Psoas muscle (tissue), 8 donors: Measurements from ENCODE around the gene TMPRSS9. TPM values are rescaled to one million over a fixed set of nuclear protein-coding genes. Genes with fewer than 3 reads are reported as not detected.
"Not testable (repeated sequence)": the region's sequence is repeated elsewhere in the genome, so short reads cannot be mapped to it uniquely, and the experiment has no call there.

ENCODE experiments used
- ATAC-seq, 4 donors: fragments of 200-7000 bp; cut with Tn5 transposase; one replicate each; pipeline ENCODE4 v1.9.1; 2020; ENCODE audit warnings: moderate library complexity in 3 of 4, mild to moderate bottlenecking in 2 of 4
- DNase-seq, 2 donors: peaks; one replicate each; pipeline ENCODE4 v3.0.0-alpha.2; 2020
- H3K27ac ChIP-seq: fragments of 200-600 bp; one replicate; pipeline ENCODE4 v1.8.0; 2022
- H3K27me3 ChIP-seq, 3 donors: fragments of 200-600 bp in 1 of 3; one replicate each; pipeline versions ENCODE4 v1.6.1 to v1.8.0; 2013 to 2022; ENCODE audit warnings: low read length in 2 of 3, mild to moderate bottlenecking in 2 of 3, moderate library complexity in 1 of 3; ENCODE audit not compliant: insufficient read depth in 3 of 3
- H3K36me3 ChIP-seq, 2 donors: fragments of 200-600 bp in 1 of 2; one replicate each; pipeline versions ENCODE4 v1.6.1 to v1.8.0; 2013 to 2022; ENCODE audit warnings: low read depth in 1 of 2, mild to moderate bottlenecking in 1 of 2, moderate library complexity in 1 of 2; ENCODE audit not compliant: insufficient read depth in 1 of 2
- H3K4me1 ChIP-seq: fragments of 200-600 bp; one replicate; pipeline ENCODE4 v1.8.0; 2022
- H3K4me3 ChIP-seq: fragments of 200-600 bp; one replicate; pipeline ENCODE4 v1.8.0; 2022; ENCODE audit warnings: mild to moderate bottlenecking
- H3K9me3 ChIP-seq: fragments of 200-600 bp; one replicate; pipeline ENCODE4 v1.8.0; 2022
- CTCF ChIP-seq: fragments of 200-600 bp; IDR thresholded peaks from one replicate; pipeline ENCODE4 v1.8.0; 2022; ENCODE audit warnings: antibody characterized with exemption
- WGBS, 3 donors: extraction: QIAGEN DNeasy Blood & Tissue Kit; methylation state at CpG; one replicate each; pipeline versions ENCODE4 v1.1.6 to v1.1.7; 2013; 5-methylcytosine and 5-hydroxymethylcytosine counted together
- intact Hi-C, 2 donors: fragments of 100-400 bp; cut with DNase I; formaldehyde crosslinking; loops; one replicate each; pipeline versions ENCODE4 v1.11.0 to v1.14.2; 2022
- polyA plus RNA-seq, 3 donors: library from polyadenylated mRNA; stranded (reverse); fragments of 200-250 nt; gene quantifications; one replicate each; pipeline ENCODE4 v1.2.3, GENCODE V29; 2013
- total RNA-seq, 4 donors: library from RNA; stranded (reverse); fragmentation: NEBNext Ultra II Directional in 2 of 4; extraction: Animal tissue kit (Norgen Biotek cat#: 25700) in 2 of 4; gene quantifications; one replicate each; pipeline versions ENCODE4 v1.2.1 to v1.2.4, GENCODE V29; 2021 to 2023
- donor health status: healthy with polysubstance abuse.
- donor health status: DM: no; HTN: no; CAD: no; lungs with moderate emphysema.
- donor health status: Bipolar disorder and iron deficiency.
- donor health status: healthy.
- donor health status: DM: yes; HTN: yes; CAD: no.
- donor health status: DM: no; HTN: no; CAD: no.
- donor health status: DM: no; HTN: no; CAD: no.
- donor health status: DM: yes; HTN: yes; CAD: no.

Gene TMPRSS9
- total and polyA plus RNA-seq, 7 donors, result 0.17 TPM; not detected in 6

- Histone ChIP-seq H3K4me3 (no peak overlapping the region), H3K4me1 (no peaks in the 10 kb centered on the region), H3K9me3 (no peaks in the 10 kb centered on the region), H3K36me3 (no peaks in the 10 kb centered on the region), H3K27me3 (no peaks in the 10 kb centered on the region), H3K27ac (no peak overlapping the region)
- DNase-seq (peak; percentile 60 to 77), ATAC-seq (peak in 2 of 4 donors; percentile 17 to 33)
- 50 to 63% (median 58%) methylated on average over 23 of the region's 23 CpGs for WGBS, 3 donors
- intact Hi-C loops, result no loop called here
- TF ChIP-seq CTCF, result no peak
Measured at GRCh38 chr19:2469102-2469914, 109.2 kb downstream of the TMPRSS9 start.

- WGBS, 3 donors, result 78 to 86% (median 82%) methylated on average over 8 of the region's 8 CpGs
- H3K4me1 ChIP-seq, DNase-seq, H3K4me3 ChIP-seq, ATAC-seq, H3K27ac ChIP-seq, H3K36me3 ChIP-seq, intact Hi-C loops, H3K9me3 ChIP-seq, H3K27me3 ChIP-seq: not testable (repeated sequence)
Measured at GRCh38 chr19:2469915-2470200, 109.8 kb downstream of the TMPRSS9 start.

- 7 to 11% (median 7%) methylated on average over 54 to 60 of the region's 60 CpGs for WGBS, 3 donors
- peak; percentile 99 for TF ChIP-seq CTCF
- Histone ChIP-seq H3K27ac (peak overlapping the region; percentile 84), H3K27me3 (no peaks in the 10 kb centered on the region), H3K36me3 (no peaks in the 10 kb centered on the region), H3K4me1 (peaks cover 24% of the 10 kb centered on the region), H3K4me3 (peak overlapping the region; percentile 81), H3K9me3 (no peaks in the 10 kb centered on the region)
- intact Hi-C loops, result loop anchor here (1.0 to 5.0 kb wide), 4 partner anchors 73 to 137 kb away; no protein-coding TSS in a partner anchor
- peak; percentile 90 to 93 for DNase-seq
- ATAC-seq, result peak; percentile 57 to 76 (median 68)
Measured at GRCh38 chr19:2474232-2475017, 114.4 kb downstream of the TMPRSS9 start.

- WGBS, 3 donors, result 1% methylated on average over 41 to 45 of the region's 45 CpGs
- TF ChIP-seq CTCF, result no peak
- peak overlapping the region; percentile 84 for H3K27ac ChIP-seq
- intact Hi-C loops, result loop anchor here in 1 of 2 donors (2.0 to 5.0 kb wide), 2 partner anchors 72 to 104 kb away; no protein-coding TSS in a partner anchor
- H3K4me1 ChIP-seq, result peaks cover 24% of the 10 kb centered on the region
- H3K9me3 ChIP-seq, result no peaks in the 10 kb centered on the region
- DNase-seq (peak; percentile 54 to 73), ATAC-seq (peak; percentile 17 to 41 (median 30))
- H3K4me3 ChIP-seq, result peak overlapping the region; percentile 81
- H3K27me3 ChIP-seq, result no peaks in the 10 kb centered on the region
- no peaks in the 10 kb centered on the region for H3K36me3 ChIP-seq
Measured at GRCh38 chr19:2475018-2475701, 115.1 kb downstream of the TMPRSS9 start.

Other genes starting within 250 kb of the TMPRSS9 start
- gene AP3D1, start 208.7 kb upstream of the TMPRSS9 start, total RNA-seq, result 100 to 1,000 TPM in 2 of 4 donors, 10 to 100 TPM in 2; 71.9 to 103 (median 91.4) TPM
- 100 to 1,000 TPM in 1 of 3 donors, 10 to 100 TPM in 2; 51.5 to 120 (median 76.0) TPM for gene AP3D1, start 208.7 kb upstream of the TMPRSS9 start, polyA plus RNA-seq
- 10 to 100 TPM; 11.2 to 25.9 (median 22.1) TPM for gene DOT1L, start 196.3 kb upstream of the TMPRSS9 start, total RNA-seq
- 10 to 100 TPM in 2 of 3 donors, 1 to 10 TPM in 1; 7.6 to 16.3 (median 15.5) TPM for gene DOT1L, start 196.3 kb upstream of the TMPRSS9 start, polyA plus RNA-seq
- gene PLEKHJ1, start 123.9 kb upstream of the TMPRSS9 start, total RNA-seq, result 10 to 100 TPM; 54.9 to 65.5 (median 60.0) TPM
- gene PLEKHJ1, start 123.9 kb upstream of the TMPRSS9 start, polyA plus RNA-seq, result 100 to 1,000 TPM in 1 of 3 donors, 10 to 100 TPM in 2; 80.6 to 146 (median 95.3) TPM
- 10 to 100 TPM; 31.1 to 46.8 (median 40.2) TPM for gene SF3A2, start 123.4 kb upstream of the TMPRSS9 start, total RNA-seq
- 10 to 100 TPM; 25.9 to 33.6 (median 28.9) TPM for gene SF3A2, start 123.4 kb upstream of the TMPRSS9 start, polyA plus RNA-seq
- 1 to 10 TPM; 1.9 to 3.6 (median 2.7) TPM for gene AMH, start 110.9 kb upstream of the TMPRSS9 start, total RNA-seq
- 1 to 10 TPM in 1 of 3 donors, under 1 TPM in 2; 0.38 to 2.4 (median 0.53) TPM for gene AMH, start 110.9 kb upstream of the TMPRSS9 start, polyA plus RNA-seq
- 100 to 1,000 TPM; 107 to 191 (median 162) TPM for gene JSRP1, start 103.8 kb upstream of the TMPRSS9 start, total RNA-seq
- gene JSRP1, start 103.8 kb upstream of the TMPRSS9 start, polyA plus RNA-seq, result 100 to 1,000 TPM; 110 to 271 (median 130) TPM
- gene PEAK3, start 78.1 kb upstream of the TMPRSS9 start, total RNA-seq, result under 1 TPM; 0.12 to 0.20 (median 0.14) TPM
- gene PEAK3, start 78.1 kb upstream of the TMPRSS9 start, polyA plus RNA-seq, result under 1 TPM in 2 of 3 donors, not detected in 1; 0.01 to 0.08 TPM
- gene LINGO3, start 52.1 kb upstream of the TMPRSS9 start, total RNA-seq, result not detected
- under 1 TPM in 1 of 3 donors, not detected in 2; 0.04 TPM for gene LINGO3, start 52.1 kb upstream of the TMPRSS9 start, polyA plus RNA-seq
- gene LSM7, start 31.7 kb upstream of the TMPRSS9 start, total RNA-seq, result 10 to 100 TPM; 42.2 to 89.8 (median 47.8) TPM
- 100 to 1,000 TPM; 128 to 323 (median 141) TPM for gene LSM7, start 31.7 kb upstream of the TMPRSS9 start, polyA plus RNA-seq
- gene SPPL2B, start 31.6 kb upstream of the TMPRSS9 start, total RNA-seq, result 10 to 100 TPM; 21.1 to 38.0 (median 27.7) TPM
- 10 to 100 TPM; 11.4 to 22.1 (median 19.4) TPM for gene SPPL2B, start 31.6 kb upstream of the TMPRSS9 start, polyA plus RNA-seq
- 100 to 1,000 TPM in 1 of 4 donors, 10 to 100 TPM in 3; 70.3 to 110 (median 92.2) TPM for gene TIMM13, start 67.3 kb downstream of the TMPRSS9 start, total RNA-seq
- 100 to 1,000 TPM in 2 of 3 donors, 10 to 100 TPM in 1; 83.6 to 254 (median 138) TPM for gene TIMM13, start 67.3 kb downstream of the TMPRSS9 start, polyA plus RNA-seq
- gene LMNB2, start 96.7 kb downstream of the TMPRSS9 start, total RNA-seq, result 10 to 100 TPM; 11.4 to 28.6 (median 22.7) TPM
- gene LMNB2, start 96.7 kb downstream of the TMPRSS9 start, polyA plus RNA-seq, result 10 to 100 TPM; 27.6 to 40.3 (median 38.1) TPM
- gene GADD45B, start 115.9 kb downstream of the TMPRSS9 start, total RNA-seq, result 10 to 100 TPM; 10.9 to 63.1 (median 25.6) TPM
- gene GADD45B, start 115.9 kb downstream of the TMPRSS9 start, polyA plus RNA-seq, result 10 to 100 TPM; 14.1 to 94.1 (median 19.3) TPM